Measurements from ENCODE around the gene KCNH2. TPM values are rescaled to one million over a fixed set of nuclear protein-coding genes. Genes with fewer than 3 reads are reported as not detected.
A peak's percentile ranks its signal among the peaks of the same experiment; 100 is the strongest.

Gene KCNH2
- total and polyA plus RNA-seq, 2 experiments from 2014 or later = 48.0 to 110 TPM

DNA sequence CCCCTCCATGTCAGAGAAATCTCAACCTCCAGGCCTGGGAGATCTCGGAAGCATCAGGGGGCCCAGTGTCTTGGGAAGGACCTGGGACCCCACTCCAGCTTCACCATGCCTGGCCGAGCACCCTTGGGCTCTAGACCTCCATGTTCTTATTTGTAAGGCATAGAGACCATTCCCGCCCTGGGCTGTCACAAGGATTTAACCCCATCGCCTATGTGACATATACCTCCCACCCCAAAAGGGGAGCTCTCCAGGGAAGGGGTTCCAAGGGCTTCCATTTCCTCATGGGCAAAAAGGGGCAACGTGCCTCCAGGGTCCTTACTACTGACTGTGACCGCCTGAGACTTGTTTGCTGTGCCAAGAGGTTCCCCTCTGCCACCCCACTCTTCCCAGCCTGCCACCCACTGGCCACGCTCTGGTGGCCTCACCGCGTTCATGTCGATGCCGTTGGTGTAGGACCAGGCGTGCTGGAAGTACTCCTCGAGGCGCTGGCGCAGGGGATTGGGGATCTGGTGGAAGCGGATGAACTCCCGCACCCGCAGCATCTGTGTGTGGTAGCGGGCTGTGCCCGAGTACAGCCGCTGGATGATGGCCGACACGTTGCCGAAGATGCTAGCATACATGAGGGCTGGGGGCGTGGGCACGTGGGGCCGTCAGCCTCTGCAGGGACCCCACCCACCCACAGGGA is 27.5 kb downstream of the KCNH2 start:
- H3K4me1 ChIP-seq (ENCODE audit: low read depth) = peaks cover 30% of the 10 kb centered on the region
- peaks cover 11% of the 10 kb centered on the region for H3K36me3 ChIP-seq
- no peak overlapping the region for H3K27ac ChIP-seq
- no peak overlapping the region for H3K4me3 ChIP-seq
- H3K9me3 ChIP-seq (ENCODE audit: low read depth) = no peaks in the 10 kb centered on the region
- H3K27me3 ChIP-seq = no peaks in the 10 kb centered on the region
- no peak for TF ChIP-seq CTCF (IDR thresholded peaks at IDR 0.05; ENCODE audit: low read depth, low read length)
- no peak for DNase-seq (ENCODE audit: low read depth in 1 of 2, low spot score in 1 of 2)

GRCh38 chr7:150949971-150950491 is 28.1 kb downstream of the KCNH2 start:
- Histone ChIP-seq H3K4me1 (ENCODE audit: low read depth) (peaks cover 30% of the 10 kb centered on the region), H3K27ac (peak overlapping the region; percentile 3), H3K9me3 (ENCODE audit: low read depth) (no peaks in the 10 kb centered on the region), H3K36me3 (peaks cover 11% of the 10 kb centered on the region), H3K27me3 (no peaks in the 10 kb centered on the region), H3K4me3 (no peak overlapping the region)
- TF ChIP-seq CTCF (IDR thresholded peaks at IDR 0.05; ENCODE audit: low read depth, low read length) = no peak
- no peak for DNase-seq (ENCODE audit: low read depth in 1 of 2, low spot score in 1 of 2)

DNA sequence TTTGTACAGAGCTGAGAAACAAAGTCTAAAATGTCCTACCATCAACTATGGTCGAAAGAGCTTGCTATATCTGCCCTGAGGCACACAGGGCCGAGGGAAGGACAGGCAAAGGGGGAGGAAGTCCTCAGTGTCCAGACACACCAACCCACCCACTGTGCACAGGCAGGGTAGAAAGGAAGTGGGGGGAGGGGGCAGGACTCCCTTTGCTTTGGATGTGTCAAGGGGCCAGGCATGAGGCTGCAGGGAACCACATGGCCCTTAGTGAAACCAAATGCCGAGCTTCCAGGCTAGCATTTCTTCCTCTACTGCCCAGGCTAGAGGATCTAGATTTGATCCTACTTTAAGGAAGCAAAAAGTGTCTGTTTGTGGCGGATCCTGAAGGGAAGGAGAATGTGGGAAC is 28.6 kb downstream of the KCNH2 start:
- Histone ChIP-seq H3K27ac (peak overlapping the region; percentile 3), H3K4me3 (no peak overlapping the region), H3K9me3 (ENCODE audit: low read depth) (no peaks in the 10 kb centered on the region), H3K4me1 (ENCODE audit: low read depth) (peaks cover 28% of the 10 kb centered on the region), H3K27me3 (no peaks in the 10 kb centered on the region), H3K36me3 (peaks cover 11% of the 10 kb centered on the region)
- DNase-seq (ENCODE audit: low read depth in 1 of 2, low spot score in 1 of 2) = no peak
- TF ChIP-seq CTCF (IDR thresholded peaks at IDR 0.05; ENCODE audit: low read depth, low read length) = no peak

DNA sequence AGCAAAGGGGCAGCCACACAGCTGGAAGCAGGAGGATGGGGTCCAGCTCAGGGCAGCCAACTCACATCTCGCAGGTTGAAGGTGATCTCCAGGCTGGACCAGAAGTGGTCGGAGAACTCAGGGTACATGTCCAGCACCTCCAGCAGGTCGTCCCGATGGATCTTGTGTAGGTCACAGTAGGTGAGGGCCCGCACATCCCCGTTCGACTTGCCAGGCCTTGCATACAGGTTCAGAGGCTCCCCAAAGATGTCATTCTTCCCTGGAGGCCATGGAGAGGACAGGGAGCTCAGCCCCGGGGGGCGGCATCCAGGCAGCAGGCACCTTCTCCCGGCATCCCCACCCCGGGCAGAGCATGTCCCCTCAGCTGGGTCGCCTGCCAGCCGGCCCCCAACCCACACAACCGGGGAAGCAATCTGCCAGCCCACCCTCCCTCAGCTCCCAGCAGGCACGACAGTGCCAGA is 29.3 kb downstream of the KCNH2 start:
- no peaks in the 10 kb centered on the region for H3K27me3 ChIP-seq
- H3K4me3 ChIP-seq = no peak overlapping the region
- DNase-seq (ENCODE audit: low read depth in 1 of 2, low spot score in 1 of 2) = no peak

More for the DNA sequence above, 29.3 kb downstream of the KCNH2 start:
- Histone ChIP-seq H3K36me3 (peaks cover 11% of the 10 kb centered on the region), H3K4me1 (ENCODE audit: low read depth) (peaks cover 21% of the 10 kb centered on the region), H3K9me3 (ENCODE audit: low read depth) (no peaks in the 10 kb centered on the region), H3K27ac (no peak overlapping the region)
- TF ChIP-seq CTCF (IDR thresholded peaks at IDR 0.05; ENCODE audit: low read depth, low read length) = no peak
